Parathyroid adenoma (tissue), 2 donors: Measurements from ENCODE around the gene MLLT3.

Experiments
- H2AFZ ChIP-seq: fragments of 300-600 bp; sonication (generic); one replicate; pipeline ENCODE4 v1.7.0; 2017; ENCODE audit warnings: antibody characterized with exemption, mild to moderate bottlenecking
- H3K27ac ChIP-seq: fragments of 300-600 bp; sonication (generic); one replicate; pipeline ENCODE4 v1.7.0; 2017
- H3K27me3 ChIP-seq: fragments of 300-600 bp; sonication (generic); one replicate; pipeline ENCODE4 v1.7.0; 2017; ENCODE audit warnings: low read length; ENCODE audit not compliant: control insufficient read depth, insufficient read depth
- H3K36me3 ChIP-seq: fragments of 300-600 bp; sonication (generic); one replicate; pipeline ENCODE4 v1.7.0; 2017; ENCODE audit warnings: low read length; ENCODE audit not compliant: control insufficient read depth, insufficient read depth
- H3K4me1 ChIP-seq: fragments of 300-600 bp; sonication (generic); one replicate; pipeline ENCODE4 v1.7.0; 2017; ENCODE audit warnings: control low read depth
- H3K4me2 ChIP-seq: fragments of 300-600 bp; sonication (generic); one replicate; pipeline ENCODE4 v1.7.0; 2017; ENCODE audit warnings: low read length
- H3K4me3 ChIP-seq: fragments of 300-600 bp; sonication (generic); one replicate; pipeline ENCODE4 v1.7.0; 2017; ENCODE audit warnings: low read depth, low read length
- H3K79me2 ChIP-seq: fragments of 300-600 bp; sonication (generic); one replicate; pipeline ENCODE4 v1.7.0; 2017; ENCODE audit warnings: control low read depth
- H3K9ac ChIP-seq: fragments of 300-600 bp; sonication (generic); one replicate; pipeline ENCODE4 v1.7.0; 2017; ENCODE audit warnings: mild to moderate bottlenecking
- H3K9me3 ChIP-seq: fragments of 300-600 bp; sonication (generic); one replicate; pipeline ENCODE4 v1.7.0; 2017; ENCODE audit warnings: low read length; ENCODE audit not compliant: control insufficient read depth
- CTCF ChIP-seq: fragments of 300-600 bp; sonication (generic); IDR thresholded peaks from one replicate; pipeline ENCODE4 v1.7.0; 2017; ENCODE audit warnings: antibody characterized with exemption, mild to moderate bottlenecking
- donor health status: primary hyperparathyroidism.

MLLT3 gene

DNA sequence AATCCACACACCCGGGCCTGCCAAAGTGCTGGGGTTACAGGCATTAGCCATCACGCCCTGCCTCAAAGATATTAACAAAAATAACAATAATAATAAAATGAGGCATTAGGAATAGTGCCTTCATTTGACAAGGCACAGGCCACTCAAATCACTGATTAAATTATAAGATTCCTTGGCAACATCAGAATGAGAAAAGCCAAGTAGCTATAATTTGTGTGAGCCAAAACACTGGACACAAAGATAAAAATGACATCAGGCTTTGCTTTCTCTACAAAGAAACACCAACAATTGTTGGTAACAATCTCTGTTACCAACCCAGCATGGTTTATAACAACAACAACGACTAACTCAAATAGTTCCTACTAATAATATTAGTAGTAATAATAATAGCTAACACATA lies 73.2 kb downstream of the MLLT3 start:
- no peak overlapping the region for H3K9ac ChIP-seq
- no peak overlapping the region for H3K27ac ChIP-seq
- H3K79me2 ChIP-seq, result peaks cover 3% of the 10 kb centered on the region
- no peaks in the 10 kb centered on the region for H3K9me3 ChIP-seq
- no peaks in the 10 kb centered on the region for H3K36me3 ChIP-seq
- H3K27me3 ChIP-seq, result no peaks in the 10 kb centered on the region
- TF ChIP-seq CTCF, result no peak
- peaks cover 13% of the 10 kb centered on the region for H3K4me1 ChIP-seq
- H2AFZ ChIP-seq, result no peak overlapping the region
- no peak overlapping the region for H3K4me2 ChIP-seq
- H3K4me3 ChIP-seq, result no peak overlapping the region

- Histone ChIP-seq H3K4me1 (no peaks in the 10 kb centered on the region), H3K79me2 (peaks cover 6% of the 10 kb centered on the region), H3K4me2 (no peak overlapping the region), H3K27ac (no peak overlapping the region), H3K9me3 (no peaks in the 10 kb centered on the region), H2AFZ (no peak overlapping the region), H3K36me3 (no peaks in the 10 kb centered on the region), H3K27me3 (no peaks in the 10 kb centered on the region), H3K9ac (no peak overlapping the region), H3K4me3 (no peak overlapping the region)
- TF ChIP-seq CTCF, result no peak
Measured at GRCh38 chr9:20545023-20545622, 77.2 kb downstream of the MLLT3 start.

GRCh38 chr9:20540169-20540863 lies 82.0 kb downstream of the MLLT3 start:
- no peak for TF ChIP-seq CTCF
- no peak overlapping the region for H3K27ac ChIP-seq
- no peaks in the 10 kb centered on the region for H3K4me1 ChIP-seq
- no peaks in the 10 kb centered on the region for H3K36me3 ChIP-seq
- H3K4me2 ChIP-seq, result no peak overlapping the region
- H3K27me3 ChIP-seq, result no peaks in the 10 kb centered on the region
- H3K79me2 ChIP-seq, result peaks cover 3% of the 10 kb centered on the region
- no peak overlapping the region for H3K9ac ChIP-seq
- no peak overlapping the region for H3K4me3 ChIP-seq
- H3K9me3 ChIP-seq, result no peaks in the 10 kb centered on the region
- H2AFZ ChIP-seq, result no peak overlapping the region

DNA sequence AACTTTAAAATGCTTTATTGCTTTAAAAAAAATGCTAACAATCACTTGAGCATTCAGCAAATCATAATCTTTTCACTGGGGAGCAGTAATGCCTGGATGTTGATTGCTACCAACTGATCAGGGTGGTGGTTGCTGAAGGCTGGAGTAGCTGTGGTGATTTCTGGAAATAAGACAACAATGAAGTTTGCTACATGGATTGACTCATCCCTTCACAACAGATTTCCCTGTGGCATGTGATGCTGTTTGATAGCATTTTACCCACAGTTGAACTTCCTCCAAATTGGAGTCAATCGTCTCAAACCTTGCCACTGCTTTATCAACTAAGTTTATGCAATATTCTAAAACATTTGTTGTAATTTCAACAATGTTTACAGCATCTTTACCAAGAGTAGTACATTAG lies 83.3 kb downstream of the MLLT3 start:
- Histone ChIP-seq H3K27ac (no peak overlapping the region), H3K4me1 (no peaks in the 10 kb centered on the region), H3K4me2 (no peak overlapping the region), H3K79me2 (peaks cover 3% of the 10 kb centered on the region), H3K4me3 (no peak overlapping the region), H3K9ac (no peak overlapping the region), H3K9me3 (no peaks in the 10 kb centered on the region), H3K27me3 (no peaks in the 10 kb centered on the region), H3K36me3 (no peaks in the 10 kb centered on the region), H2AFZ (no peak overlapping the region)
- no peak for TF ChIP-seq CTCF

- Histone ChIP-seq H3K4me3 (no peak overlapping the region), H3K4me2 (no peak overlapping the region), H3K9me3 (no peaks in the 10 kb centered on the region), H3K79me2 (peaks cover 3% of the 10 kb centered on the region), H3K9ac (no peak overlapping the region), H3K27me3 (no peaks in the 10 kb centered on the region), H3K27ac (no peak overlapping the region), H3K36me3 (no peaks in the 10 kb centered on the region), H3K4me1 (no peaks in the 10 kb centered on the region), H2AFZ (no peak overlapping the region)
- TF ChIP-seq CTCF, result no peak
Measured at GRCh38 chr9:20538092-20538491, 84.2 kb downstream of the MLLT3 start.
